NCI-H1694 treated with DMSO at 0.1 percent for 48 hours (cell line): ENCODE measurements around the gene GAS2L3.

Source experiments
- DNase-seq: peaks from one replicate; lab custom pipeline; 2025; lab: John Stamatoyannopoulos, UW

GAS2L3 gene

GRCh38 chr12:100661300-100661951, 87.9 kb downstream of the GAS2L3 start:
- no peak for DNase-seq

GRCh38 chr12:100666588-100666987, 93.1 kb downstream of the GAS2L3 start:
- DNase-seq, result no peak

GRCh38 chr12:100668945-100669536, 95.6 kb downstream of the GAS2L3 start:
- peak; percentile 10 for DNase-seq

- no peak for DNase-seq
These were observed 96.4 kb downstream of the GAS2L3 start for GRCh38 chr12:100669922-100670321.

GRCh38 chr12:100671396-100672074, 98.1 kb downstream of the GAS2L3 start:
- no peak for DNase-seq

DNA sequence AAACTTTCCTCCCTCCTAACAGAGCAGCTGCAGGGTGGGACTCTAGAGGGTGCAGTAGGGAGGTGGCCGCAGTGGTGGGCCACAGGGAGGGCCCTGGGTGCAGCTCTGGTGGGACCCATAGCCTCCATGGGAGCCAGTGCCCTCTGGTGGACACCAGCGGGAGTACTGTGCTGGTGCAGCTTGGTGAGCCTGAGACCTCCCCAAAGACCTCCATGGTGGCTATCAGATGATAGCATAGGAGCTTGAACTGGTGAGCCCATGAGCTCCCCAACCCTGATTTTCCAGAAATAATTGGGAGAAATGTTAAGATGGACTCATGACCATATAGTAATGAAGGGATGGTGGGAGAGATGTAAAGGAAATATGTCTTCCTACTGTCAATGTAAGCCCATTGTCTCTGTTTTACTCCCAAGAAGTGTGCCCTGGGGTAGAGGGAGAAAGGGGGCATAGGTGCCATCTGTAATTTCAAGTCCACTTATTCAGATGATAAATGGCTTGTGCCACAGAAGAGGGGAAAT, 98.7 kb downstream of the GAS2L3 start:
- DNase-seq, result no peak

- no peak for DNase-seq
These were observed 100.8 kb downstream of the GAS2L3 start for GRCh38 chr12:100674036-100674888.
